ENCODE data around the gene PDSS2.
"Not testable (repeated sequence)": the region's sequence is repeated elsewhere in the genome, so short reads cannot be mapped to it uniquely, and the experiment has no call there.

The PDSS2 gene

GRCh38 chr6:107413966-107414645 is 45.3 kb downstream of the PDSS2 start:
- DNase-seq, result no peak

DNA sequence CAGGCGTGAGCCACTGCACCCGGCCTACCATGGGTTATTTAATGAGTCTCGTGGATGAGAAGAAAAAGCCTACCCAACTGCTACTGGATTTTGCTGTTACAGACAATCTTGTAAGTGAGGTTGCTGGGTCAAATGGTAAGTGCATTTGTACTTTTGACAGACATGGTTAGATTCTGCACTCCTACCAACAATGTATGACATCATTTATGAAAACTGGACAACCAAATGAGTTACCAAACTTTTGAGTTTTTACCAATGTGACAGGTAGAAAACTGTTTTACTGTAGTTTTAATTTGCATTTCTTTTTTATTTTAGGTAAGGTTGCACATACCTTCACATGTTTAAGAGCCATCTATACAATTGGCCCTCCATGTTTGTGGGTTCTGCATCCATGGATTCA is 48.2 kb downstream of the PDSS2 start:
- DNase-seq, result no peak

GRCh38 chr6:107409942-107410341 is 49.4 kb downstream of the PDSS2 start:
- DNase-seq, result no peak

GRCh38 chr6:107408714-107409113 is 50.6 kb downstream of the PDSS2 start:
- DNase-seq, result no peak

DNA sequence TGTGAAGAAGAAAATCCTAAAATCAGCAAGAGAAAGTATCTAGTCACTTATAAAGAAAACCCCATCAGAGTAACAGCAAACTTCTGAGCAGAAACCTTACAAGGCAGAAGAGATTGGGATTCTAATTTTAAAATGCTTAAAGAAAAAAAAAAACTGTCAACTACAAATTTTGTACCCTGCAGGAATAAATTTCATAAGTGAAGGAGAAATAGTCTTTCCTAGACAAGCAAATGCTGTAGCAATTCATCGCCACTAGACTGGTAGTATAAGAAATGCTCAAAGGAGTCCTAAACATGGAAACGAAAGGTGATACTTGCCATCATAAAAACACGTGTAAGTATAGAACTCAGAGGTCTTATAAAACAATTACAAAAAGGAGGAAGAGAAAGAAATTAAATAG is 54.4 kb downstream of the PDSS2 start:
- DNase-seq, result no peak

DNA sequence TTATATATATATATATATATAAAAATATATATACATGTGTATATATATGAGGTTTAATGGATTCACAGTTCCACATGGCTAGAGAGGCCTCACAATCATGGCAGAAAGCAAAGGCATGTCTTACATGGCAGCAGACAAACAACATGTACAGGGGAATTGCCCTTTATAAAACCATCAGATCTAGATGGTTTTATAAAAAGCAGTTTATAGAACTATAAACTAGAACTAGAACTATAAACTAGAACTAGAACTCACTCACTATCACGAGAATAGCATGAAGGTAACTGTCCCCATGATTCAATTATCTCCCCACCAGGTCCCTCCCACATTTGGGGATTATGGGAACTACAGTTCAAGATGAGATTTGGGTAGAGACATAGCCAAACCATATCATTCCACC is 56.8 kb downstream of the PDSS2 start:
- no peak for DNase-seq

DNA sequence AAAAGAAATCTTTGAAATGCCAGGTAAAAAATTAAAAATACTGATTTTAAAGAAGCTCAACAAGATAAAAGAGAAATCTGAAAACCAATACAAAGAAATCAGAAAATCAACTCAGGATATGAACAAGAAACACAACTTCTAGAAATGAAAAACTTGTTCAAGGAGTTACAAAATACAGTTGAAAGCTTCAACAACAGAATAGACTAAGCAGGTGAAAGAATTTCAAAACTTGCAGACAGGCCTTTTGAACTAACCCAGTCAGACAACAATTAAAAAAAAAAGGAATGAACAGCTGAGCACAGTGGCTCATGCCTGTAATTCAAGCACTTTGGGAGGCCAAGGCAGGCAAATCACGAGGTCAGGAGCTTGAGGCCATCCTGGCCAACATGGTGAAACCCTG is 57.8 kb downstream of the PDSS2 start:
- no peak for DNase-seq

DNA sequence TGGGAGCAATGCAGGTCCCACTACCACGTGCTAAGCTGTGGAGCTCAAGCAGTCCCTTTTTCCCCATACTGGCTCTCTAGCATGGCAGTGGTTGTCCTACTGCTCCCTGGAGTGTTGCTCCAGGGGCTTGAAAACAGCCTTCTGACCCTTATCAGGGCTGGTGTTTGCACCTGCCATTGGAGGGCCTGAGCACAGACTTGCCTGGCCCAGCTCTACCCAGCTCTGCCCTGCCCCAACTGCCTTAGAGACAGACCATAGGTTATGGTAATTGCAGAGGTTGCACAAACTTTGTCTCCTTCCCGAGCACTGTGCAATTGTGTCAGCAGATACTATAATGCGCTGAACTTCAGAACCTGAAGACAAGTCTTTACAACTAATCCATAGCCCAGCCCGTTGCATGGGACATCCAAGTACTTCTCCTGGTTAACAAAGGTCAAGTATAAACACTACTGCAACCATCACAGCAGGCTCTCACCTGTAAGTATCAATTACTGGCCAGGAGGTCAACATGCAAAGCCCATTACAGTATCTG is 58.7 kb downstream of the PDSS2 start:
- no peak for DNase-seq

DNA sequence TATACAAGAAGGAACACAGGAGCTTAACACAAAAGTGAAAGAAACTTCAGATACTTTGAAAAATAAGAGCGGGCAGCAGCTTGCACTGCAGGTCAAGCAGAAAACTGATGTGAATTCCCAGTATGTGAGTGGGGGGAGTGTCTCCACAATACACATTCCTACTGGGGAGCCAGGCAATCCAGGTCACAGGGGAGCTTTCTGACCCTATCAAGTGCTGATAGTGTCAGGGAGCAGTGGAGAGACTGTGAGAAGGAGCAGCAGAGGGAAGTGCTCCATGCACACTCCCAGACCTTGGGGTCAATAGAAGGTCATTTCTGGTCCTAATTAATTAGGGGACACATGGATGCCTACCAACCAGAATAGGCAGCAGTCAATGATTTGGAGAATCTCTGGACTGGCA is 59.4 kb downstream of the PDSS2 start:
- DNase-seq, result no peak

- DNase-seq, result no peak
These were observed 61.4 kb downstream of the PDSS2 start for GRCh38 chr6:107398001-107398400.

GRCh38 chr6:107396211-107396610 is 63.2 kb downstream of the PDSS2 start:
- DNase-seq, result no peak

GRCh38 chr6:107392069-107392468 is 67.3 kb downstream of the PDSS2 start:
- no peak for DNase-seq

DNA sequence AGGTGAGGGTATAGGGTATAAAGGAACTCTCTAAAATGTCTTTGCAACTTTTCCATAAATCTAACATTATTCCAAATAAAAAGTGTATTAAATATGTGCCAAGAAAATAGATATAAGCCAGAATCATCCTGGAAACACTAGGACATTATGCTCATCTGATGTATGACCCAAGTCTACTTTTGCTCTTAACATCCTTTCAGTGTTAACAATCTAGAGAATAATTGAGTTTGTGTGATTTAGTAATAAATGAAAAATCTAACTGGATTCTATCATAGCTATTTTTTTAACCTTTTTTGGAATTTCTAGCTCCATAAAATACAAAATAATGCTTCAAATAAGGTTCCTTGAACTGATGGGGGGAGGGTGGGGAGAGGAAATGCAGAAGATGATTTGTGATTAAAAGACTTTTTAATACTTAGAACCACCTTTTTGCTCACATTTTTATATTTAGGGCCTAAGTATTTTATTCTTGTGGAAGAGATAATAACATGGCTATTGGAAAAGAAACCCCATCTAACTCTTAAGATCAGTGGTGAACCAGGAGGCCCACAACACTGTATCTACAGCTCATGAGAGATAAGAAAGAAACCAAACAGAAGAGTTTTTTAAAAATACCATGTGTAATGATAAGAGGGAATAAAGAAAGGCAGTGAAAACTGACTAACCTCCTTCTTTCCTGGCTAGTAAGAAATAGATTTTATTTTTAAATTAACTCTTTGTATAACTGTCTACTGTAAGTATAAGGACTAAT is 68.5 kb downstream of the PDSS2 start:
- no peak for DNase-seq

DNA sequence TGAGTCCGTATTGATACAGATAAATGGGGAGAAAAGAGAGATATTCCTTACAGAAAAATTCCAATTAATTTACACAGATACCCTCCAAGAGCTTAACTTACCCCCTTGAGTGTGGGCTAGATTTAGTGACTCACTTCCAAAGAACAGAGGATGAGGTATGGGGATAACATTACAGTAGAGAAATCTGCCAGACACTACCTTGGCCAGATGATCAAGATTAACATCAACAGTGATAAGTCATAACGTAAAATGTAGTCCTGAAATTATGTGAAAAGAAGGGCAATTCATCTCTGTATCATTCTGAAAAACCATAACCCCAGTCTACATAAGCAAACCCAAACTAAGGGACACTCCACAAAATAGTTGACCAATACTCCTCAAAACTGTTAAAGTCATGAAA is 69.3 kb downstream of the PDSS2 start:
- DNase-seq, result no peak

- no peak for DNase-seq
These were observed 72.5 kb downstream of the PDSS2 start for GRCh38 chr6:107386904-107387303.

- DNase-seq, result no peak
These were observed 73.0 kb downstream of the PDSS2 start for GRCh38 chr6:107386340-107386739.

GRCh38 chr6:107383705-107384104 is 75.7 kb downstream of the PDSS2 start:
- DNase-seq, result no peak

- no peak for DNase-seq
These were observed 85.1 kb downstream of the PDSS2 start for GRCh38 chr6:107374264-107374663.

GRCh38 chr6:107369493-107369892 is 89.9 kb downstream of the PDSS2 start:
- no peak for DNase-seq

DNA sequence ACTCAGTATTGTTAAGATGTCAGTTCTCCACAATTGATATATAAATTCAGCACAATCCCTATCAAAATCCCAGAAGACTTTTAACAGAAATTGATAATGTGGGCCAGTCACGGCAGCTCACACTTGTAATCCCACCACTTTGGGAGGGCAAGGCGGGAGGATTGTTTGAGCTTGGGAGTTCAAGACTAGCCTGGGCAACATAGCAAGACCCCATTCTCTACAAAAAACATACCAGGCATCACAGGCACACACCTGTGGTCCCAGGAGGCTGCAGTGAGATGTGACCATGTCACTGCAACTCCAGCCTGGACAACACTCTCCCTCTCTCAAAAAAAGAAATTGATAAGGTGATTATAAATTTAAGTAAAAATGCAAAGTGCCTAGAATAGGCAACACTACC is 90.9 kb downstream of the PDSS2 start:
- no peak for DNase-seq

- DNase-seq, result not testable (repeated sequence)
These were observed 95.2 kb downstream of the PDSS2 start for GRCh38 chr6:107364173-107364572.

DNA sequence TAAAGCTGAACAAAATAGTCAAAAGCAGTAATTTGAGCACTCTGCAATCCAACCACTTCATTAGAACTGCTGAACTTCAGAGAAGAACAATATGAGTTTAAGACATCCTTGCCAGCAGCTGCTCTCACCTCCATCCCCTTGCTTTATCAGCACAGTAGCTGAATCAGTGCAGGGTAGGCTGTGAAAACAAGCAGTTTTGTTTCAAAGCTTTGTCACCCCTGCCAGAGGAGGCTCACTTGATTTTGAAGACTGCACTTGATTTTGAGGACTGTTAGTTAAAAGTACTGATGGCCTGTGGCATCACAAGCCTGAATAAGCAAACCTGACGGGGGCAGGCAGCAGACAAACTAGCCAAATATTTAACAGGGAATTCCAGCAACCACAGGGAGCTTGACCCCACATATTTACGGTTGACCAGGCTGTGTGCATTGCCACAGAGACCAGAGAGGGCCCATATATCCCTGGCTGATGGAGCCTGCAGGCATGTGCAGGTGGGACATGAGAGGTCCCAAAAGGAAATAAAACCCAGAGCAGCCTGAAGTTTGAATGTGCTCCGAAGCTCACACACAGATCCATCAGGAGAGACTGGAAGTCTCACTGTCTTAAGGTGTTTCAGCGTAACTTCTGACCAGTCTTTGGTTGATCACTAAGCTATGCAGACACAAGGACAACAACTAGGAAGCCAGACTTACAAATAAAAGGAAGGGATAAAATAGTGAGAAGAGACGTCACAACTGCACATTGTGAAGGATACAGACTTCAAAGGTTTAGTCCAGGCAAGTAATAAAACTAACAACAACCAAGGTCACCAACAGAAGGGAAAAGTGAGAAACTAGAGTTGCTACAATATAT is 97.4 kb downstream of the PDSS2 start:
- no peak for DNase-seq

DNA sequence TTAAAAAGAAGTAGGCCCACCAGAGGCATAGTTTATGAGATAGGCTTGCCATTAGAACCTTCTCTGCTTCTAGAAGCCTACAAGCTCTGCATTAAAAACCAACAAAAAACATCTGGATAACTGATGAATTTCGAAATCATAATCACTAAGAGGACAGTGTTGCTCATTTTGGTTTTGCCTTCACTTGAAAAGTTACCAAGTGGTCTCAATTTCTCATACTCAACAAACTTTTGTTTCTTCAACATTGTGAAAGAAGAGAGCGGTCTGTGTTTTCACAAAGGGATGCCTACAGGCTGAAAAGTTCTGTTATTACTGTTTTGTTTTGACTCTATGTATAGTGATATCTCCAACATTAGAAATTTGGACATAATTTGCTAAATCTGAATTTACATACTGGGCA is 98.9 kb downstream of the PDSS2 start:
- no peak for DNase-seq

- DNase-seq, result no peak
These were observed 101.5 kb downstream of the PDSS2 start for GRCh38 chr6:107357842-107358241.
